Skeletal muscle tissue (tissue), 4 donors: ENCODE results near the gene CENPP. TPM values are rescaled to one million over a fixed set of nuclear protein-coding genes. Genes with fewer than 3 reads are reported as not detected.

ENCODE experiments used
- H3K27ac ChIP-seq: one replicate; pipeline ENCODE4 v1.7.0; 2013; ENCODE audit warnings: mild to moderate bottlenecking, low read depth, low read length, inconsistent platforms
- H3K27me3 ChIP-seq, 3 donors: one replicate each; pipeline ENCODE4 v1.7.0; 2013; ENCODE audit warnings: low read length in 3 of 3; ENCODE audit not compliant: control insufficient read depth in 3 of 3, insufficient read depth in 3 of 3
- H3K36me3 ChIP-seq, 3 donors: one replicate each; pipeline ENCODE4 v1.7.0; 2013; ENCODE audit warnings: low read length in 3 of 3; ENCODE audit not compliant: control insufficient read depth in 3 of 3, insufficient read depth in 3 of 3
- H3K4me1 ChIP-seq, 3 donors: one replicate each; pipeline ENCODE4 v1.7.0; 2013; ENCODE audit warnings: low read length in 3 of 3, mild to moderate bottlenecking in 3 of 3; ENCODE audit not compliant: control insufficient read depth in 3 of 3, insufficient read depth in 3 of 3
- H3K4me3 ChIP-seq, 3 donors: one replicate each; pipeline ENCODE4 v1.7.0; 2013; ENCODE audit warnings: low read length in 3 of 3
- H3K9ac ChIP-seq, 3 donors: one replicate each; pipeline ENCODE4 v1.7.0; 2013; ENCODE audit warnings: low read length in 3 of 3, mild to moderate bottlenecking in 3 of 3, moderate library complexity in 2 of 3, low read depth in 1 of 3
- H3K9me3 ChIP-seq, 3 donors: one replicate each; pipeline ENCODE4 v1.7.0; 2013; ENCODE audit warnings: low read length in 3 of 3; ENCODE audit not compliant: control insufficient read depth in 3 of 3
- total RNA-seq: library from RNA; depleted of rRNA; stranded (reverse); fragments of >200 nt; gene quantifications from one replicate; pipeline ENCODE4 v1.2.3, GENCODE V29; 2014
- donor health status: Osteomylitis.

Gene CENPP
- total RNA-seq, 1 donor from 2014 or later = 15.7 TPM

- Histone ChIP-seq H3K27ac (peak overlapping the region; percentile 93), H3K36me3 (peaks cover 26 to 57% (median 55%) of the 10 kb centered on the region in 3 donors), H3K4me1 (peaks cover 7 to 26% (median 11%) of the 10 kb centered on the region in 3 donors), H3K4me3 (peak overlapping the region in 2 of 3 donors; percentile 2 to 33), H3K9ac (peak overlapping the region; percentile 2 to 60 (median 35)), H3K9me3 (no peaks in the 10 kb centered on the region), H3K27me3 (no peaks in the 10 kb centered on the region)
Observed at GRCh38 chr9:92312887-92313623, 12.7 kb upstream of the CENPP start.

GRCh38 chr9:92313624-92314012 lies 12.1 kb upstream of the CENPP start:
- Histone ChIP-seq H3K36me3 (peaks cover 26 to 54% (median 51%) of the 10 kb centered on the region in 3 donors), H3K4me1 (peaks cover 7 to 26% (median 11%) of the 10 kb centered on the region in 3 donors), H3K27me3 (no peaks in the 10 kb centered on the region), H3K9me3 (no peaks in the 10 kb centered on the region), H3K4me3 (peak overlapping the region in 2 of 3 donors; percentile 2 to 33), H3K27ac (peak overlapping the region; percentile 93), H3K9ac (peak overlapping the region in 2 of 3 donors; percentile 35 to 60)

- Histone ChIP-seq H3K4me1 (peaks cover 7 to 24% (median 11%) of the 10 kb centered on the region in 3 donors), H3K36me3 (peaks cover 25 to 53% (median 49%) of the 10 kb centered on the region in 3 donors), H3K9ac (no peak overlapping the region), H3K27me3 (no peaks in the 10 kb centered on the region), H3K4me3 (no peak overlapping the region), H3K9me3 (no peaks in the 10 kb centered on the region), H3K27ac (no peak overlapping the region)
Observed at GRCh38 chr9:92315456-92315855, 10.3 kb upstream of the CENPP start.

GRCh38 chr9:92324431-92324830 lies 1.3 kb upstream of the CENPP start:
- Histone ChIP-seq H3K9me3 (no peaks in the 10 kb centered on the region), H3K27me3 (no peaks in the 10 kb centered on the region), H3K36me3 (peaks cover 11 to 36% (median 22%) of the 10 kb centered on the region in 3 donors), H3K4me1 (peaks cover 16 to 27% (median 22%) of the 10 kb centered on the region in 3 donors), H3K4me3 (peak overlapping the region; percentile 81 to 98 (median 93)), H3K27ac (peak overlapping the region; percentile 98), H3K9ac (peak overlapping the region; percentile 96 to 100 (median 98))

- H3K9ac ChIP-seq = peak overlapping the region; percentile 96 to 100 (median 98)
- peak overlapping the region; percentile 81 to 98 (median 93) for H3K4me3 ChIP-seq
- H3K27ac ChIP-seq = peak overlapping the region; percentile 98
- H3K4me1 ChIP-seq = peaks cover 16 to 27% (median 22%) of the 10 kb centered on the region in 3 donors
- H3K36me3 ChIP-seq = peaks cover 7 to 31% (median 18%) of the 10 kb centered on the region in 3 donors
- no peaks in the 10 kb centered on the region for H3K27me3 ChIP-seq
- H3K9me3 ChIP-seq = no peaks in the 10 kb centered on the region
Observed at GRCh38 chr9:92324889-92325268, 874 bp upstream of the CENPP start.

- peak overlapping the region; percentile 96 to 100 (median 98) for H3K9ac ChIP-seq
- H3K9me3 ChIP-seq = no peaks in the 10 kb centered on the region
- no peaks in the 10 kb centered on the region for H3K27me3 ChIP-seq
- H3K36me3 ChIP-seq = peaks cover 3 to 22% (median 10%) of the 10 kb centered on the region in 3 donors
- H3K4me1 ChIP-seq = peaks cover 16 to 27% (median 22%) of the 10 kb centered on the region in 3 donors
- H3K27ac ChIP-seq = peak overlapping the region; percentile 98
- H3K4me3 ChIP-seq = peak overlapping the region; percentile 81 to 98 (median 93)
Observed at GRCh38 chr9:92325991-92326500, 293 bp downstream of the CENPP start.

- Histone ChIP-seq H3K27me3 (no peaks in the 10 kb centered on the region), H3K36me3 (peaks cover 3 to 9% (median 8%) of the 10 kb centered on the region in 3 donors), H3K9me3 (no peaks in the 10 kb centered on the region), H3K9ac (no peak overlapping the region), H3K27ac (no peak overlapping the region), H3K4me1 (peaks cover 16 to 27% (median 22%) of the 10 kb centered on the region in 3 donors), H3K4me3 (no peak overlapping the region)
Observed at GRCh38 chr9:92327283-92327850, 1.6 kb downstream of the CENPP start.

- Histone ChIP-seq H3K4me3 (no peak overlapping the region), H3K9me3 (no peaks in the 10 kb centered on the region), H3K4me1 (peaks cover 16 to 27% (median 22%) of the 10 kb centered on the region in 3 donors), H3K36me3 (peaks cover 0 to 5% (median under 1%) of the 10 kb centered on the region in 3 donors), H3K9ac (no peak overlapping the region), H3K27me3 (no peaks in the 10 kb centered on the region), H3K27ac (no peak overlapping the region)
Observed at GRCh38 chr9:92328225-92328624, 2.5 kb downstream of the CENPP start.

GRCh38 chr9:92332577-92333281 lies 7.0 kb downstream of the CENPP start:
- no peak overlapping the region for H3K4me3 ChIP-seq
- H3K27ac ChIP-seq = no peak overlapping the region
- no peaks in the 10 kb centered on the region for H3K9me3 ChIP-seq
- no peak overlapping the region for H3K9ac ChIP-seq
- no peaks in the 10 kb centered on the region for H3K27me3 ChIP-seq
- peaks cover 1 to 9% (median 3%) of the 10 kb centered on the region in 3 donors for H3K36me3 ChIP-seq
- no peaks in the 10 kb centered on the region for H3K4me1 ChIP-seq
